Mesendoderm (in vitro differentiated cells): ENCODE results near the gene RASSF4.

Experiments
- DNase-seq: peaks from one replicate; pipeline ENCODE4 v3.0.0; 2013
- H2AK5ac ChIP-seq: 2 replicates; pipeline ENCODE4 v1.6.1; 2013; ENCODE audit warnings: low read length, inconsistent platforms
- H2BK120ac ChIP-seq: 2 replicates; pipeline ENCODE4 v1.6.1; 2013; ENCODE audit warnings: low read depth, mild to moderate bottlenecking, low read length, moderate library complexity, mixed read lengths
- H2BK15ac ChIP-seq: replicated peaks from 2 replicates; pipeline ENCODE4 v1.6.1; 2013; ENCODE audit warnings: low read depth, mild to moderate bottlenecking, moderate library complexity
- H2BK5ac ChIP-seq: 2 replicates; pipeline ENCODE4 v1.6.1; 2013; ENCODE audit warnings: low read length, inconsistent platforms
- H3K18ac ChIP-seq: 2 replicates; pipeline ENCODE4 v1.6.1; 2013; ENCODE audit warnings: mild to moderate bottlenecking, low read length, mixed read lengths
- H3K23ac ChIP-seq: one replicate; pipeline ENCODE4 v1.6.1; 2013; ENCODE audit warnings: low read length
- H3K27ac ChIP-seq: 2 replicates; pipeline ENCODE4 v1.5.1; 2013; ENCODE audit warnings: low read depth, mild to moderate bottlenecking, inconsistent platforms, low read length, moderate library complexity
- H3K27me3 ChIP-seq: 2 replicates; pipeline ENCODE4 v1.6.1; 2013; ENCODE audit warnings: low read length, control low read depth, mild to moderate bottlenecking, inconsistent platforms; ENCODE audit not compliant: insufficient read depth, poor library complexity
- H3K36me3 ChIP-seq: 2 replicates; pipeline ENCODE4 v1.6.1; 2013; ENCODE audit warnings: low read length, inconsistent platforms; ENCODE audit not compliant: control insufficient read depth, insufficient read depth
- H3K4ac ChIP-seq: one replicate; pipeline ENCODE4 v1.6.1; 2013; ENCODE audit warnings: low read depth, mild to moderate bottlenecking, low read length, moderate library complexity
- H3K4me1 ChIP-seq: 2 replicates; pipeline ENCODE4 v1.6.1; 2013; ENCODE audit warnings: low read depth, low read length, inconsistent platforms; ENCODE audit not compliant: control insufficient read depth
- H3K4me2 ChIP-seq: 2 replicates; pipeline ENCODE4 v1.6.1; 2013; ENCODE audit warnings: low read length
- H3K4me3 ChIP-seq: 2 replicates; pipeline ENCODE4 v1.5.1; 2013; ENCODE audit warnings: mild to moderate bottlenecking, low read length
- H3K56ac ChIP-seq: one replicate; pipeline ENCODE4 v1.6.1; 2013; ENCODE audit warnings: low read length
- H3K79me1 ChIP-seq: 2 replicates; pipeline ENCODE4 v1.6.1; 2013; ENCODE audit warnings: low read length, inconsistent platforms
- H3K79me2 ChIP-seq: 2 replicates; pipeline ENCODE4 v1.6.1; 2013; ENCODE audit warnings: mild to moderate bottlenecking, low read length; ENCODE audit not compliant: control insufficient read depth, insufficient read depth
- H3K9ac ChIP-seq: 2 replicates; pipeline ENCODE4 v1.6.1; 2013; ENCODE audit warnings: low read length, inconsistent platforms
- H4K5ac ChIP-seq: one replicate; pipeline ENCODE4 v1.6.1; 2013; ENCODE audit warnings: low read length
- H4K8ac ChIP-seq: one replicate; pipeline ENCODE4 v1.6.1; 2013; ENCODE audit warnings: low read depth, mild to moderate bottlenecking, control low read depth, low read length, moderate library complexity
- WGBS: extraction: QIAGEN DNeasy Blood & Tissue Kit; methylation state at CpG from one replicate; pipeline ENCODE4 v1.1.7; 2013; ENCODE audit warnings: low lambda C conversion rate, missing lambda C conversion rate; ENCODE audit not compliant: insufficient coverage; ENCODE audit errors: extremely low coverage; 5-methylcytosine and 5-hydroxymethylcytosine counted together

The RASSF4 gene

DNA sequence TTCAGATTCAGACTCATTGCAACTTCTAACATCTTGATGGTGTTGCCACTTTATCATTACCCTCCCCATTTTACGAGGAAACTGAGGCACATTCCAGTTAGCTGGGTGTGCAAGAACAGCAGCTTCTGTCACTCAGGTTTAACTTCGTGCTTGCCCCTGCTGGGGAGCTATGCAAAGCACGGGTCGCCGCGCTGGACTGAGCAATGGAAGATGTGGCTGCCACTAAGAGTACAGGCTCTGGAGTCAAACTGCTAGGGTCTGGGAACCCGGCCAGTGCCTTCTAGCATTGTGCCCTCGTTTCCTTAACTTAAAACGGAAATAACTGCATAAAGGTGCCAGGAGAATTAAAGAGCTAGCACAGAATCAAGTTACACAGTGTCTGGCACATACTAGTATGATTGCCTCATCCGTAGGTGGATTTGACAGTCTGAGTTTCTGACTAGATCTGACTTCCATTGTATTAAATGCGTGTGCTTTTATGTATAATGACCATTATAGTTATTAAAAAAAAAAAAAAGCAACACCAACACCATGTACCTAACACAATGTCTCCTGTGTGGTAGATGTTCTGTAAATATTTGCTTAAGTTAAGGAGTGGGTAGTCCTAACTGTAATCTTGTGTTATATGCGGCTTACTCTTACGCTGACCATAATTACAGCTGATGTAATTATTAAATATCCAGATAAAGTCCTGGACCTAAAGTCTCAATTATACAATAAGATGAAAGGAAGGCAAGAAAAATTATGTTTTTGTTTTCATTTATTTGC is 42.0 kb downstream of the RASSF4 start:
- Histone ChIP-seq H3K23ac (no peak overlapping the region), H3K79me1 (peaks cover 6% of the 10 kb centered on the region), H3K79me2 (peaks cover 13% of the 10 kb centered on the region), H3K4me3 (peak overlapping the region; percentile 93), H2BK120ac (no peak overlapping the region), H3K4me1 (peaks cover 3% of the 10 kb centered on the region), H3K18ac (peak overlapping the region; percentile 73), H4K8ac (peak overlapping the region; percentile 82), H2BK15ac (no peak overlapping the region), H3K4me2 (peak overlapping the region; percentile 93), H3K27ac (peak overlapping the region; percentile 45), H3K27me3 (no peaks in the 10 kb centered on the region), H3K36me3 (no peaks in the 10 kb centered on the region), H3K56ac (peak overlapping the region; percentile 97), H2BK5ac (no peak overlapping the region), H4K5ac (no peak overlapping the region), H3K4ac (peak overlapping the region; percentile 89), H3K9ac (peak overlapping the region; percentile 93), H2AK5ac (no peak overlapping the region)
- peak; percentile 69 for DNase-seq
- WGBS = no CpG with 5 or more reads among the region's 13 CpGs

DNA sequence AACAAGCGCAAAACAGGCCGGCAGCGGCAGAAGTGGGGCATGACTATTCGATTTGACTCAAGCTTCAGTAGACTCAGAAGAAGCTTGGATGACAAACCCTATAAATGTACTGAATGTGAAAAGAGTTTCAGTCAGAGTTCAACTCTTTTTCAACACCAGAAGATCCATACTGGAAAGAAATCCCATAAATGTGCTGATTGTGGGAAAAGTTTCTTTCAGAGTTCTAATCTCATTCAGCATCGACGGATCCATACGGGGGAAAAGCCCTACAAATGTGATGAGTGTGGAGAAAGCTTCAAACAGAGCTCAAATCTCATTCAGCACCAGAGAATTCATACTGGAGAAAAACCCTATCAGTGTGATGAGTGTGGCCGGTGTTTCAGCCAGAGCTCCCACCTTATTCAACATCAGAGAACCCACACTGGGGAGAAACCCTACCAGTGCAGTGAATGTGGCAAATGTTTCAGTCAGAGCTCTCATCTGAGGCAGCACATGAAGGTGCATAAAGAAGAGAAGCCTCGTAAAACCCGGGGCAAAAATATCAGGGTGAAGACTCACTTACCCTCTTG is 43.9 kb downstream of the RASSF4 start:
- Histone ChIP-seq H3K18ac (no peak overlapping the region), H3K4me2 (no peak overlapping the region), H3K9ac (no peak overlapping the region), H2BK15ac (no peak overlapping the region), H2BK5ac (no peak overlapping the region), H3K27me3 (no peaks in the 10 kb centered on the region), H3K56ac (no peak overlapping the region), H3K79me1 (peaks cover 6% of the 10 kb centered on the region), H3K36me3 (no peaks in the 10 kb centered on the region), H4K8ac (no peak overlapping the region), H3K79me2 (peaks cover 13% of the 10 kb centered on the region), H2BK120ac (no peak overlapping the region), H2AK5ac (no peak overlapping the region), H3K4me3 (no peak overlapping the region), H3K4me1 (peaks cover 3% of the 10 kb centered on the region), H3K23ac (no peak overlapping the region), H3K4ac (no peak overlapping the region), H3K27ac (no peak overlapping the region), H4K5ac (no peak overlapping the region)
- no CpG with 5 or more reads among the region's 10 CpGs for WGBS
- DNase-seq = no peak

DNA sequence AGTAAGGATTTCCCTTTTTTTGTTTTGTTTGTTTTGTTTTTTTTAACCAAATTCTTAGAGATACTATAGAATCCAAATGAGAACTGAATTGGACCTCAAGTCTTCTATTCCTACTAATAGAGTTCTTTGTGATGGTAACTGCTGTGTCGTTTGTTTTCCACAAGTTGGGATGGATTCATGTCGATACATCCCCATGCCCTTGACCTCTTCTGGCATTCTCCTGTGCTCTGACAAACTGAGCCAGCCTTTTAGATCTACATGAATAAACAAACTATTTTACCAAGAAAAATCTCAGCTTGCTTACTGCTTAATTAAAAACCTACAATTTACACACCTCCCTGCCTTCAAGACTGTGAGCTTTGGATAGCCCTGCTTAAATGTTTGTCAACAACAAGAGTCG is 45.1 kb downstream of the RASSF4 start:
- H4K8ac ChIP-seq = no peak overlapping the region
- H3K4me3 ChIP-seq = no peak overlapping the region
- no peak overlapping the region for H3K56ac ChIP-seq
- no peaks in the 10 kb centered on the region for H3K27me3 ChIP-seq
- WGBS = no CpG with 5 or more reads among the region's 3 CpGs
- no peak overlapping the region for H2BK15ac ChIP-seq
- no peak overlapping the region for H3K23ac ChIP-seq
- H4K5ac ChIP-seq = no peak overlapping the region
- H2BK120ac ChIP-seq = no peak overlapping the region
- H3K79me2 ChIP-seq = peaks cover 13% of the 10 kb centered on the region
- no peak overlapping the region for H3K27ac ChIP-seq
- H3K79me1 ChIP-seq = peaks cover 6% of the 10 kb centered on the region
- no peak overlapping the region for H2AK5ac ChIP-seq
- DNase-seq = no peak
- H3K4ac ChIP-seq = no peak overlapping the region
- H3K18ac ChIP-seq = no peak overlapping the region
- peaks cover 3% of the 10 kb centered on the region for H3K4me1 ChIP-seq
- no peak overlapping the region for H2BK5ac ChIP-seq
- H3K36me3 ChIP-seq = no peaks in the 10 kb centered on the region
- H3K9ac ChIP-seq = no peak overlapping the region
- no peak overlapping the region for H3K4me2 ChIP-seq

DNA sequence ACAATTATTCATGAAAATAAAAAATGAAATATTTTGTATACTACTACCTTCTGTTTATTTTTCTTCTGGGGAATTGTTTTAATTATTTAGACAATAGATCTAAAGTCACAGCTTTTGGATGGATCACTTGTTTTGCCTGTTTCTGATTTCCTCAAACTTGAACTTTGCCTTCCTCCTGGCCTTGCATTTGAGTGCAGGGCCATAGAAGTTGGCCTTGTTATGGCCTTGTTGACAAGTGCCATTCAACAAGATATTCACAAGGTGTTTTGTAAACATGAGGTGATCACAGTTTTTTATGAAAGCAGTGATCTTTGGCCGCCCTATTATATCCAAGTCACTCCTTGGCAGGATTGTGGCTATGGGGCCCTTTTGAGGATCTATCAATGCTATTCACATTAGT is 45.7 kb downstream of the RASSF4 start:
- H3K23ac ChIP-seq = no peak overlapping the region
- no peak overlapping the region for H2AK5ac ChIP-seq
- no peak overlapping the region for H3K4me3 ChIP-seq
- H3K4me1 ChIP-seq = no peaks in the 10 kb centered on the region
- WGBS = no CpG with 5 or more reads among the region's 1 CpG
- H4K5ac ChIP-seq = no peak overlapping the region
- H3K79me2 ChIP-seq = peaks cover 13% of the 10 kb centered on the region
- no peak for DNase-seq
- H2BK15ac ChIP-seq = no peak overlapping the region
- no peaks in the 10 kb centered on the region for H3K27me3 ChIP-seq
- H3K56ac ChIP-seq = no peak overlapping the region
- H3K79me1 ChIP-seq = peaks cover 6% of the 10 kb centered on the region
- H3K27ac ChIP-seq = no peak overlapping the region
- no peak overlapping the region for H3K9ac ChIP-seq
- H2BK5ac ChIP-seq = no peak overlapping the region
- no peak overlapping the region for H3K18ac ChIP-seq
- H2BK120ac ChIP-seq = no peak overlapping the region
- no peak overlapping the region for H4K8ac ChIP-seq
- no peak overlapping the region for H3K4ac ChIP-seq
- H3K4me2 ChIP-seq = no peak overlapping the region
- H3K36me3 ChIP-seq = no peaks in the 10 kb centered on the region

DNA sequence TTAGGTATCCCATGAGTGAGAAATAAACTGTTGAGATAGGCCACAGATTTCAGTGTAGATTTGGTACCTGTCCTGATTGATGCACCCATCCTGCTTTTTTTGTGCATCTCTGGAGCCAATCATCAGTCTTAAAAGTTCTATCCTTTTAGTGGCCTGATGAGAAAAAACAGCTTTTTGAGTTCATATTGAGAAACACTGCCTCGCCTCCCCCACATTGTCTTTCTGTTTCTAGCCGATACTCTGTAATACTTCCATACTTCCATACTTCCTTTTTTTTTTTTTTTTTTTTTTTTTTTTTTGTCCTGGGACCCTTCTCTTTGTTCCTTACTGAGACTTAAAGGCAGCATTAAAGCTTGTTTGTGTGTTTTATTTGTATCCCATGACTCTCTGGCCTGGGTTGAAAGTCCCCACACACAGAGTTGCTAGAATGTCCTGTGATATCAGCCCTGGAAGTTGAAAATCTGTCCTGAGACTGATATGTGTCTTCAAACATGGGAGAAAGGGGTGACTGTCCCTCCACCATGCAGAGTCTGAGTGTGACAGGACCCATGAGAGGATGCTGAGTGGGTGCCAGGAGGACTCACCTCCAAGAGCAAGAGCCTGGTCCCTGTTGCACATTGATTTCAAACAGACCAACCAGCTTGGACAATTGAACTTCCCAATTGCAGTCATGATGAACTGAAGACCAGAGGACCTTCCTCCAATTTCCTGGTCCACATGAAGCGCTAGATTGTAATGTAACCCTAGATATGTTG is 46.9 kb downstream of the RASSF4 start:
- Histone ChIP-seq H3K18ac (no peak overlapping the region), H3K9ac (no peak overlapping the region), H3K27me3 (no peaks in the 10 kb centered on the region), H2BK120ac (no peak overlapping the region), H3K4me3 (no peak overlapping the region), H2BK15ac (no peak overlapping the region), H3K36me3 (no peaks in the 10 kb centered on the region), H2BK5ac (no peak overlapping the region), H4K8ac (no peak overlapping the region), H4K5ac (no peak overlapping the region), H3K56ac (no peak overlapping the region), H3K4me2 (no peak overlapping the region), H3K79me2 (peaks cover 10% of the 10 kb centered on the region), H3K79me1 (peaks cover 4% of the 10 kb centered on the region), H3K23ac (no peak overlapping the region), H2AK5ac (no peak overlapping the region), H3K4me1 (no peaks in the 10 kb centered on the region), H3K27ac (no peak overlapping the region), H3K4ac (no peak overlapping the region)
- WGBS = no CpG with 5 or more reads among the region's 3 CpGs
- no peak for DNase-seq
